HG03045 (cell line): ENCODE results near the gene TBL1XR1.
"Not testable (repeated sequence)": the region's sequence is repeated elsewhere in the genome, so short reads cannot be mapped to it uniquely, and the experiment has no call there.

Experiments
- ATAC-seq: cut with Tn5 transposase; IDR thresholded peaks from one replicate; pipeline ENCODE4 v1.9.1; 2021; ENCODE audit warnings: mild to moderate bottlenecking, moderate library complexity; ENCODE audit not compliant: unreplicated experiment

The TBL1XR1 gene

DNA sequence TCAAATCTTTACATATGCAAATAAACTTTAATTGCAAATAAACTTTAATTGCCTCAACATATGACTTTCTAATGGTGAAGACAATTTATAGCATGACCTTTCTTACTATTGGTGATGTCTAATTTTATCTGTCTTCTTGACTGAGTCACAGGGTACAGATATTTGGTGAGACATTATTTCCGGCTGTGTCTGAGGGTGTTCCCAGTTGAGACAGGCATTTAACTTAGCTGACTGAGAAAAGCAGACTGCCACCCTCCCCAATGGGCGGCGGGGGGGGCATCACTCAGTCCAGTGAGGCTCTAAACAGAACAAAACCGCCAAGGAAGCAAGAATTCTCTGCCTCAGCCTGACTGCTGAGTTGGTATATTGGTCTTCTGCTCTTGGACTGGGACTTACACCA is 160.0 kb downstream of the TBL1XR1 start:
- no peak for ATAC-seq

DNA sequence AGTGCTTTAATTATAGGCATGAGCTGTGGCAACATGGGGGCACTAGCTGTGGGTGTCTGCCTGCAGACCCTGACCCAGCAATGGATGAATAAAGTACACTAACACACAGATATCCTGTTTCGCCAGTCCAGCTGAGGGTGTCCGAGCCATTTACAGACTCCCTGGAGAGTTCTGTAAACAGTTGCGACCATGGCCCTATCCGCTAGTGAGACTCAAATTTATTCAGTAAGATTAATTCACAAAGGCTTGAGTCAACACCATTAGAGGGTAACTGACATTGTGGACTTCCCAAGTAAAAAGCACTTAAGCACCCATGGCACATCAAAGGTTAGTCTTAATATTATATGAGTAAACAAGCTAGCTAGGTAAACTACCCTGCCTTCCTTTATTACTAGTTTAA is 161.6 kb downstream of the TBL1XR1 start:
- ATAC-seq = no peak

DNA sequence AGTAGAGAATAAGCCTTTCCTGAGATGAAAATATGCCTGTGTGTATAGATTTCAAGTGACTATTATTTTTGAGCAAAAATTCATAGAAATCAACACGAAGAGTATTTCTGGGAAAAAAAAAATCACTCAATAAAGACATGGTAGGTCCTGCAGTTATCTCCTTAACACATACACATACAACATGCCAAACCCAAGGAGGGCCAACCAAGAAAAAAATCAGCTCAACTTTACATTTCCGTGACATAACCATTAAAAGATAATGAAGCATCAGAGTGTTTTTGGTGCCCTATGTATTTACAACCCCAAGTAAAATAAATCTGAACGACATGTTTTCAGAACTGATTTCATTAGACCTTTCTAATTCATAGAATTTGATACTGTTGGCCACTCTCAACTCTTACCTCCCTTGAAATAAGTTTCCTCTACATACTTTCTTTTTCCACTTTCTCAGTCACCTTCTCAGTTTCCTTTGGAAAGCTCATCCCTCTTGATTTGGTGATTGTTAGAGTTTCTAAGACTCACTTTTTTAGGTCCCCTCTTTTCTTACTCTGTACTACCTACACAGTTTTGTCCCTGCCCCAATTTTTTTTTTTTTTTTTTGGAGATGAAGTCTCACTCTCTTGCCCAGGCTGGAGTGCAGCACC is 162.3 kb downstream of the TBL1XR1 start:
- ATAC-seq = no peak

DNA sequence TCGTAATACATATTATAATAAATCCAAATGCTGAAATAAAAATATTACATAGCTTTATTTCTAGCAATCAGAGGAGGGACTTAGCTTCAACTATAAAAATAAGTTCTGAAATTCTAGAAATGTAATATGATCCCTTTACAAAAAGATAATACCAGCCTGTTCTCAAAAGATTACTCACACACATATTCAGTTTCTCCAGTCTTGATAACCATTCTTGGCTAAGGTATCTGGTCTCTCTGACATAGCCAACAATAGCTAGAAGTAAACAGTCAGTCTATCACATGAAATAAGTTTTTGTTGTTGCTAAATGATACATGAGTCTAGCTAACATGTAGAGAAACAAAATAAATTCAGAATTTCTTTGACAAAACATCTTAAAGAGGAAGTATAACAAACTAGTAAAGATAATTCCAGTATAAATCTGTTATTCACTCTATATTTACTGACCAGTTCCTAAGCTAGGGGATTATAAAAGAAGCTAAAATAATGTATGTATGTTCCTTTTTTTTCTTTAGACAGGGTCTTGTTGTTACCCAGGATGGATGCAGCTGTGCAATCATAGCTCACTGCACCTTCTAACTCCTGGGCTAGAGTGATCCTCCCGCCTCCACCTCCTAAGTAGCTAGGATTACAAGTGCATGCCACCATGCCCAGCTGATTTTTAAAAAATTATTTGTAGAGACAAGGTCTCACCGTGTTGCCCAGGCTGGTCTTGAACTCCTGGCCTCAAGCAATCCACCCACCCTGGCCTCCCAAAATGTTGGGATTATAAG is 170.6 kb downstream of the TBL1XR1 start:
- no peak for ATAC-seq

DNA sequence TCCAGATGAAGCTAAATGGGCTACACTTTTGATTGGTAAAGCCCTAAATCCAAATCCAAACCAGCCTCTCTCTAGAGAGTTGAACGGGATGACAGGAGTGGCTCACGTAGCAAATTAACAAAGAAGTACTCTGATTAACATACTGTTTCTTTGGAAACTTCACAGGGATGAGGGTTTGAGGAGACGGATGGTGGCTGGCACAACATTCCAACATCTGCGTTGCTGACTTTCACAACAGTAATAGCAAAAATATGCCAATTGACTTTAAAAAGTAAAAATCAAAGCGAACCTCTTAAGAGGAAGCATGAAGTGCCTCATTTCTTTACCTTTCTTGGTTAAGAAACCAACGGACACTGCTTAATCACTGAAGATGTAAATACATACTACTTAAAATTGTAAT is 181.4 kb downstream of the TBL1XR1 start:
- no peak for ATAC-seq

DNA sequence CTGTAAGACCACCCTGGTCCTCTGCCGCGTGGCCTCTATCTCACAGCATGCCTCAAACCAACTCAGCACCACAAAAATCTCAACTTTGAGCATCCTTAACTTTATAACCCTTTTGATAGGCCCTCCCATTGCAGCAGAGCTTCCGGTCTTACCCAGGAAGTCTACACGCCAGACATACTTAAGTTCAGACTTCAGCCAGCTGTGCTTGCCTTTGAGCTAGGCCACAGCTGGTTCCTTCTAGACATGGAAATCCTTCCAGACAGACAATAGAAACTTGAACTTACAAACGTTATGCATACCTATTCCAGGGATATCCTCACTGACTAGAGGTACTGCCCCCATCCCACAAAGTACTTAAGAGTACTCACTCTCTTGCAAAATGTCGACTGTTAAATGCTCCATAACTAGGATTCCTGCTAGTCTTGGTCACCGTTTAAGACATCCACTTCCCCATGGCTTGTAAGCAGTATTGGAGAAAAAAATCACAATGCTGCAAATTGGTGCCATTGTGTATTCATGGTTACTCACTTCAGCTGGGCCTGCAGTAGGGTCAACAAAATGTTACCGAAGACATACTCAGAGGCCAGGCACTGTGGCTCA is 183.5 kb downstream of the TBL1XR1 start:
- ATAC-seq = no peak

DNA sequence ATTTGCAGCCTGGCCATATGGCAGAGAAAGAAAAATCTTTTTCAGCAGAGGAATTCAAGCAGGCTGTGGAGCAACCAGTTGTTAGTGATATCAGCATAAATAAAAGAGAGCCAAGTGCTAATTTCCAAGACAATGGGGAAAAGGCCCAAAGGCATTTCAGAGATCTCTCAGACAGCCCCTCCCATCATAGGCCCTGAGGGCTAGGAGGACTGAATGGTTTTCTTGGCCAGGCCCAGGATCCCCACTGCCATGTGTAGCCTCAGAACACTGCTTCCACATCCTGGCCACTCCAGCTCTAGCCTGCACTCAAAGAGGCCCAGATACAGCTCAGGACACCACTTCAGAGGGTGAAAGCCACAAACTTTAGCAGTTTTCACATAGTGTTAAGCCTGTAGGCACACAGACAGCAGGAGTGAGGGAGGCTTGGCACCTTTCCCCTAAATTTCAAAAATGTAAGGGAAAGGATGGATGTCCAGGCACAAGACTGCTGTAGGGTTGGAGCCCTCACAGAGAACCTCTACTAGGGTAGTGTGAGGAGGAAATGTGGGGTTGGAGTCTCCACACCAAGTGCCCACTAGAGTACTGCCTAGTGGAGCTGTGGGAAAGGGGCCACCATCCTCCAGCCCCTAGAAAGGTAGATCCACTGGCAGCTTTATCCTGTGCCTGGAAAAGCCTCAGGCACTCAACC is 191.4 kb downstream of the TBL1XR1 start:
- no peak for ATAC-seq

DNA sequence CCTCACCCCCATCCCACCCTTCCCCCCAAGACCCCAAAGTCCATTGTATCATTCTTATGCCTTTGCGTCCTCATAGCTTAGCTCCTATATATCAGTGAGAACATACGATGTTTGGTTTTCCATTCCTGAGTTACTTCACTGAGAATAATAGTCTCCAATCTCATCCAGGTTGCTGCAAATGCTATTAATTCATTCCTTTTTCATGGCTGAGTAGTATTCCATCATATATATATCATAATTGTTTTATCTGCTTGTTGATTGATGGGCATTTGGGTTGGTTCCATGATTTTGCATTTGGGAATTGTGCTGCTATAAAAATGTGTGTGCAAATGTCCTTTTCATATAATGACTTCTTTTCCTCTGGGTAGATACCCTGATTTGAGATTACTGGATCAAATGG is 197.1 kb downstream of the TBL1XR1 start:
- ATAC-seq = not testable (repeated sequence)

DNA sequence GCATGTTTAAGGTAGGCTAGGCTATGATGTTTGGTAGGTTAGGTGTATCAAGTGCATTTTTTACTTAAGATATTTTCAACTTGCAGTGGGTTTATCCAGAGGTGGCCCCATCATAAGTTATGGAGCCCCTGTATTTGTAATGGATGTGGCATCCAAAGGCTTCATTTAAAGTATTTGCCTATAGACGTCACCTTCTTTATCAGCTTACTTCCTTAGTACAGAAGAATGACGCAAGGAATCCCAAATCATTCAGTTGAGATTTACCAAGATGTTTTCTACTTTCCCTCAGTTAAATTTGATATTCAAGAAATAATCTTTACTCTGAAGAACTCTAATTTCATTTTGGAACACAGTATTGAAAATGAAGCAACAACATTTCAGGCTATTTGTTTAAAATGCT is 201.3 kb downstream of the TBL1XR1 start:
- no peak for ATAC-seq

DNA sequence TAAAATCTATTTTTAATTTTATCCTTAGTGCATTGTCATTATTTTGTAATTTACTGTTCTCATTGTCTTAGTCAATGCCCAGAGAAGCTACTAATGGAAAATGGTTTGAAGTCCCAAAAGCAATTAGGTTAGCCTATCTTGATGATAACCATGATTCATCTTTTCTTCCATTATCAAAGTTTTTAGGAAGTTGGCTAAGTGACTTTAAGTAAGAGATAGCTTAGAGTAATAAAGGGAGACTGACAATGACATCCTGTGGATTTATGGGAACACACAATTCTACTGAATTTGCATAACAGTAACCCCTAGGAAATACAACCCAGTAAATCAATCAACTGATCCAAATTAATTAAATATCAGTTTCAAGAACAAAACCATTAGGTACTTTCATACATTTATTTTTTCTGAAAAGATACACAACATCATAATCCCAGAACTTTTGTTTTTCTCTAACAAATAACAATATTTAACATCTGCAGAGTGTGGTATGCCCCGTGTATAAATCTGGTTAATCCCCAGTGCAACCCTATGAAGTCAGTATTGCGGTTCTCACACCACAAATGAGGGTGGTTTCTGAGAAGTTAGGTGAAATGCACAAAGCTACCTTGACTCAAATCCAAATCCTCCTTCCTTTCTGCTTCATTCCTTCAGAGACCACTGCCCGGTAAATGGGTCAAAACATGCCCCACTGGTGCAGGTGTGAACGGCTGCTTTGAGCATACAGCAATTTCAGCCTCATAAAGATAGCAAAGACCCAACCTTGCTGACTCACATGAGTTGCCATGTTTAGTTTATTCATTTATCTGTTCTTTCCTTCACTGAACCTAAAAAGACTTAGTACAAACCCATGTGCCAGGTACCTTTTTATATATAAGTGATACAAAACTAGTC is 202.1 kb downstream of the TBL1XR1 start:
- no peak for ATAC-seq

DNA sequence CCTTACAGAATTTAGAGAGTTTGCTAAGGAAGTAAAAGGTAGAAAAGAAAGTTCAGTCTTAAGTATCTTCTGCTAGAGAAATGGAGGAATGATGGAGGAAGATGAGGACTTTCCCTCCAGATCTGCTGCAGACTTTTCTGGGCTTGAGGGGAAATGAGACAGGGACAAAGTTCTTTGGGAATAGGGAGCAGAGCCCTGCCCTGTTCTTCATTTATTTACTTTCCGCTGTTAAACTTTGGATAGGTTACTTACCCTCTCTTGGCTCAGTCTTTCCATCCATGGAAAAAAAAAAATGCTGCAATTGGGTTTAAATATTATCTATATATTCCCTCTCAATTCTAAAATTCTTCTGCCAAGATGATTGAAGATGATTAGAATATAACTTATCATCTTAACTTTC is 202.9 kb downstream of the TBL1XR1 start:
- no peak for ATAC-seq

DNA sequence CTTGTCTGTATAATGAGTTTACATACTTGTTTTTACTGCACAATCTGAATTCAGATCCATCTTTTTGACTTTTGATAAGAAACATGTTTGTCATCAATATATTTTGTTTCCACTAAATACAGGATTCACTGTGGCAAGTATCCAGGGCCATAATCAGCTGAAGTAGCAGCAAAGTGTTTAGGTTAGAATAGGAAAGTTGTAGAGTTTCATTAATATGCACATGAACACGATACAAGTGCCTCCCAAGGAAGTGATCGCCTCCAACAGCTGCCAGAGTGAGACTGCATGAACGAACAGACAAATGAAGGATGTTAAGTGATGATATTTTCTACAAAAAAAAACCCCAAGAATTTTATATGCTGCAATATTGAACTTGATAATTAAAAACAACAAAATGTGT is 204.3 kb downstream of the TBL1XR1 start:
- no peak for ATAC-seq

DNA sequence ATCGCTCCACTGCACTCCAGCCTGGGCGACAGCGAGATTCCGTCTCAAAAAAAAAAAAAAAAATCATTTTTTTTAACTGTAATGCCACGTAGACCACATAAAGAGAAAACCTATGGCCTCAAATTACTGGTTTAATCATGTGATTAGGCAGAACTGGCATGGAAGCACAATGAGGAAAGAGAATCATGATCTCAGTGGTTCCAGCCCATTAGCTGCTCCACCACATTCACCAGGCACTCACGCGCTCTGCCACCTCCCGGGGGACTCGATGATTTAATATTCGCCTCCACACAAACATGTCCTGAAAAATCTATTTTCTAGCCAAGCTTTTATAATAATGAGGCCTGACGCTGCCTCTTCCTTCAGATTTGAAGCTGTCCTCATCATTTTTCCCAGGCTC is 204.7 kb downstream of the TBL1XR1 start:
- ATAC-seq = no peak

DNA sequence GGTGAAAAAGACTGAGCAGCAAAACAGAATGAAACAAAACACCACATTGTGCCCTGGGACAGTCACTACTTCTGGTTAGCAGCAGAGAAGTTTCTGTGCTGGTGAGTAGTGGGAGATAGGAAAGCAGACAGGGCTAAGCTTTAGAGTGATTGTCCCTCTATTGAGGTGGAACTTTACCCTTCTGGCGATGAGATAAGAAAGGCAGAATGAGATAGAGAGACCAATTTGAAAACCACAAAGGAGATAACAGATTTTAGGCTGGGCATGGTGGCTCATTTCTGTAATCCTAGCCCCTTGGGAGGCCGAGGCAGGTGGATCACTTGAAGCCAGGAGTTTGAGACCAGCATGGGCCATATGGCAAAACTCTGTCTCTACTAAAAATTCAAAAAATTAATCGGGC is 208.5 kb downstream of the TBL1XR1 start:
- no peak for ATAC-seq

DNA sequence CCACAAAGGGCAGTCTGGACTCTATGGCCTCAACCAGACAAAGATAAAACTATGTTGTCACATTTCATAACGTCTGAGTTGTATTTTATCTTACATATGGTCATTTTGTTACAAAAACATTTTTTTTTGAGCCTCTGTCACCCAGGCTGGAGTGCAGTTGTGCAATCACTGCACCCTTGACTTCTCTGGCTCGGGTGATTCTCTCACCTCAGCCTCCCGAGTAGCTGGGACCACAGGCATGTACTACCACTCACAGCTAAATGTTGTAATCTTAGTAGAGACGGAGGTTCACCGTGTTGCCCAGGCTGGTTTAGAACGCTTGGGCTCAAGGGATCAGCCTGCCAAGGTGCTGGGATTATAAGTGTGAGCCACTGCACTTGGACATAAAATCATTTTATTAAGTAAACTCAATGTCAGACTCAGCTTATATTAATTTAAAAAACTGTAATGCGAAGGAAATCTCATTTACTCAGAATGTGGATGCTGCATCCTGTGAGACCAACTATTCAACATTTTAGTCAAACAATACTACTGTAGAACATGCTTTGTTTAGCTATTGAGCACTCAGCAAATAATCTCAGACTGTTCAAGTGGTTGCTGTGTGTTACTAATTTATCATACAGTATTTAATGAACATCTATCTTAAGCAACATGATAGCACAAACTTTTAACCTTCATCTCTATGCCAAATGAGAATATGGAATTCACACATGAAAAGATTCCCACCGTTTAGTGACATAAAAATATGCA is 209.2 kb downstream of the TBL1XR1 start:
- no peak for ATAC-seq

DNA sequence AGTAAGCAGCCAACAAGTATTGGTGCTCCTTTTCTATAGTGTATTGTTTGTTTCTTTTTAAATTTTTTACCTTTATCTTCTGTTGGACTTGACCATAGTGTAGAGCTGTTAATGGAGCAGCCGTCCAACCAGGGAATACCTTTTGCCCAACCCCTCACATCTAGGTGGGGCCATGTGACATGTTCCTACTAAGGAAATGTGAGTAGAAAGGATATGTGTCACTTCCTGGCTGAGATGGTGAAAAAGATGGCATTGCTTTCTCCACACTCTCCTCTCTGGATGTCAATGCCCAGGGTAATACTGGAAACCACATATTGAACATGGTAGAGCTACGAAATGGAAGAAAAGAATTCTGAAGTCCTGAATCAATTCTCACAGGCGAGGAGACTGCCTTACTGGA is 218.8 kb downstream of the TBL1XR1 start:
- ATAC-seq = no peak

DNA sequence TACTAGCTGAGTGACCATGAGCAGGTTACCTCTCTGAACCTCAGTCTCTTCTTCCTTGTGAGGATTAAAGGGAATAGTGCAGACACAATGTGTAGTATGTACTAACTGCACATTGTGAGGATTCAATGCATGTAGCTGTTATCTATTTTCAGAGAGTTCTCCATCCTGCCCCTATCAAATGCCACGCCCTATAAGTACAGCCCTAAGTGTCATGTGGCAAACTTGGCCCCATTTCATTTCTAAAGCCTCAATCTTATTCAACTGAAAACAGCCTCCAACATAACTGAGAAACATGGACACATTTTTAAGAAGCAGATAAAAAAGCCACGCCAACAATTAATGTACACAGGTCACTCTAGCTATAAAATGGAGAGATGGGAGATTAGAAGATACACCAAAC is 220.0 kb downstream of the TBL1XR1 start:
- no peak for ATAC-seq

DNA sequence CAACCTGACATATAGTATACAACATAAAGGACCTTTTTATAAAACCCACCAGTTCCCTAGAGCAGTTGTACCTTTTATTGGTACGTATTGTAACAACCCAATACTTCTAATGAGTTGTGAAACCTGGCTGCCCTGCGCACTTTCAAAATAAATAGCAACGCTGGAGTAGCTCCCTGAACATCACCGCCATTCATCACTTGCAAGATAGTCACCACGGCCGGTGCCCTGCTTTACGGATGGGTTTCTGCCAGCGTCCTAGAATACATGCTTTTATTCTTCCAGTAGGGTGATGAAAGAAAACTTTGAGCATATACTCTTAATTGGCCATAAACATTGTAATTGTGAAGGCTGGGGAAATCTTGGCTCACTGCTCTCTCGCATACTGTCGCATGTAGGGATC is 220.7 kb downstream of the TBL1XR1 start:
- no peak for ATAC-seq

DNA sequence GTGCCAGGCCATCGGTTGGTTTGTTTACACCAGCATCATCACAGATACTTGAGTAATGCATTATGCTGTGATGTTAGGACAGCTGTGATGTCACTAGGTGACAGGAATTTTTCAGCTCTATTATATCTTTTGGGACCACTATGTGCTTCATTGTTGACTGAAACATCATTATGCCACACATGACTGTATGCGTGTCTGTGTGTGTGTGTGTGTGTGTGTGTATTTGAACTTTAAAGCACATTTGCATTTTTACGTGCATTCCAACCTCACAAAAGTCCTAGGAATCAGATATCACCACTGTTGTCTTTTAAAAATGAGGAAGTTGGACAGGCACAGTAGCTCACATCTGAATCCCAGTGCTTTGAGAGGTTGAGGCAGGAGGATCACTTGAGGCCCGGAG is 223.0 kb downstream of the TBL1XR1 start:
- no peak for ATAC-seq

DNA sequence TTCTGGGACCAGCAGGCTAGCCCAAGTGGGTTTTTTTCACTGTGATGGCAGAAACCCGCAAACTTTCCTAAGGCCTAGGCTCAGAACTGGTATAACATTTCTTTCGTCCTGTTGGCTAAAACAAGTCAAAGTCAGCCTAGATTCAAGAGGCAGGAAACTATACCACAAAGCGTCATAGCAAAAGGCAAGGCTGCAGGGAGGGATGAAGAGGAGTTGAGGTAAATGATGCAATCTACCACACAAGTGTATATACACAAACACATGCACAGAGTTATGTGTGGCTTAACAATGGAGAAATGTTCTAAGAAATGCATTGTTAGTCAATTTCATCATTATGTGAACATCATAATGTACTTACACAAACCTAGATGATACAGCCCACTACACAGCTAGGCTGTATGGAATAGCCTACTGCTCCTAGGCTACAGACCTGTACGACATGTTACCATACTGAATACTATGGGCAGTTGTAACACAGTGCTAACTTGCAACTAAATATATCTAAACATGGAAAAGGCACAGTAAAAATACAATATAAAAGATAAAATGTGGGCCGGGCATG is 225.6 kb downstream of the TBL1XR1 start:
- ATAC-seq = no peak
